PC-3 (cell line): ENCODE measurements around the gene PRKAB2. TPM values are rescaled to one million over a fixed set of nuclear protein-coding genes. Genes with fewer than 3 reads are reported as not detected.
"Not testable (repeated sequence)": the region's sequence is repeated elsewhere in the genome, so short reads cannot be mapped to it uniquely, and the experiment has no call there.

Experiments used
- ATAC-seq: fragments of 200-7000 bp; cut with Tn5 transposase; 2 replicates; pipeline ENCODE4 v1.9.1; 2020; ENCODE audit warnings: mild to moderate bottlenecking, moderate library complexity
- BruUV-seq: library from RNA; stranded (reverse); fragments of 400-500 nt; replicated peaks from 2 replicates; lab custom pipeline; 2021; lab: Mats Ljungman, UMichigan
- CTCF ChIA-PET: fragments of 300-600 bp; sonication (Branson Sonifier 250); formaldehyde crosslinking; loops from one replicate; lab custom pipeline; 2022; ENCODE audit warnings: antibody characterized with exemption; lab: Charles Lee
- POLR2A ChIA-PET: fragments of 300-600 bp; sonication (Branson Sonifier 250); formaldehyde crosslinking; loops from one replicate; lab custom pipeline; 2022; ENCODE audit warnings: antibody characterized with exemption; ENCODE audit not compliant: unreplicated experiment; lab: Charles Lee
- DNase-seq: peaks from one replicate; pipeline ENCODE4 v3.0.0-alpha.2; 2015
- H2AFZ ChIP-seq: fragments of 300-600 bp; sonication (generic); 2 replicates; pipeline ENCODE4 v1.6.0; 2016; ENCODE audit warnings: antibody characterized with exemption, low read length
- H3F3A ChIP-seq: fragments of 300-600 bp; sonication (generic); one replicate; pipeline ENCODE4 v1.6.0; 2017; ENCODE audit warnings: antibody characterized with exemption, low read length, control low read depth, mild to moderate bottlenecking; ENCODE audit not compliant: unreplicated experiment
- H3K27ac ChIP-seq: fragments of 300-600 bp; sonication (generic); 2 replicates; pipeline ENCODE4 v1.5.1; 2016; ENCODE audit warnings: mild to moderate bottlenecking, low read length
- H3K27me3 ChIP-seq: fragments of 300-600 bp; sonication (generic); 2 replicates; pipeline ENCODE4 v1.6.1; 2016; ENCODE audit warnings: low read length, mixed read lengths
- H3K36me3 ChIP-seq: fragments of 300-600 bp; sonication (generic); 2 replicates; pipeline ENCODE4 v1.6.1; 2016; ENCODE audit warnings: low read depth, mixed run types, low read length, mixed read lengths
- H3K4me1 ChIP-seq: fragments of 300-600 bp; sonication (generic); 2 replicates; pipeline ENCODE4 v1.5.1; 2016; ENCODE audit warnings: low read length; ENCODE audit not compliant: insufficient read depth
- H3K4me2 ChIP-seq: fragments of 300-600 bp; sonication (generic); 2 replicates; pipeline ENCODE4 v1.6.0; 2016; ENCODE audit warnings: low read length
- H3K4me3 ChIP-seq: fragments of 300-600 bp; sonication (generic); 2 replicates; pipeline ENCODE4 v1.5.1; 2016; ENCODE audit warnings: mild to moderate bottlenecking, low read length, mixed read lengths
- H3K79me2 ChIP-seq: fragments of 300-600 bp; sonication (generic); 2 replicates; pipeline ENCODE4 v1.6.1; 2017; ENCODE audit warnings: low read length, mixed read lengths
- H3K9ac ChIP-seq: fragments of 300-600 bp; sonication (generic); 2 replicates; pipeline ENCODE4 v1.6.0; 2016; ENCODE audit warnings: mild to moderate bottlenecking, low read length
- H3K9me2 ChIP-seq: fragments of 300-600 bp; sonication (generic); replicated peaks from 2 replicates; pipeline ENCODE4 v1.6.1; 2016; ENCODE audit warnings: mixed run types, low read length, mixed read lengths
- H3K9me3 ChIP-seq: fragments of 300-600 bp; sonication (generic); 2 replicates; pipeline ENCODE4 v1.6.1; 2016; ENCODE audit warnings: low read length, mixed read lengths
- H4K20me1 ChIP-seq: fragments of 300-600 bp; sonication (generic); 2 replicates; pipeline ENCODE4 v1.6.1; 2016; ENCODE audit warnings: low read length, mixed read lengths
- CTCF ChIP-seq: fragments of 300-600 bp; sonication (generic); conservative IDR thresholded peaks from 2 replicates; pipeline ENCODE4 v1.5.1; 2017; ENCODE audit warnings: antibody characterized with exemption, low read depth, mild to moderate bottlenecking, low read length
- EZH2 ChIP-seq: fragments of 300-600 bp; sonication (generic); IDR thresholded peaks from one replicate; pipeline ENCODE4 v1.6.1; 2017; ENCODE audit warnings: antibody characterized with exemption, mild to moderate bottlenecking, low read length; ENCODE audit not compliant: unreplicated experiment
- EZH2phosphoT487 ChIP-seq: fragments of 300-600 bp; sonication (generic); IDR thresholded peaks from 2 replicates; pipeline ENCODE4 v1.6.1; 2018; ENCODE audit warnings: mild to moderate bottlenecking, antibody characterized with exemption, low read length, borderline replicate concordance
- intact Hi-C: fragments of 100-400 bp; cut with micrococcal nuclease; formaldehyde crosslinking; loops from 2 replicates; pipeline ENCODE4 v1.9.0; 2023
- total RNA-seq: library from RNA; depleted of rRNA; stranded (reverse); fragments of >200 nt; gene quantifications from 2 replicates; pipeline ENCODE4 v1.2.3, GENCODE V29; 2014

PRKAB2 gene
- total RNA-seq, 1 experiment from 2014 or later = 16.0 TPM

GRCh38 chr1:147124266-147124665, 48.0 kb downstream of the PRKAB2 start:
- ChIA-PET CTCF (no interaction called here), POLR2A (no interaction called here)
- no peak overlapping the region for H3K27ac ChIP-seq
- H3K4me2 ChIP-seq = no peak overlapping the region
- no peak for TF ChIP-seq EZH2phosphoT487
- H3K79me2 ChIP-seq = no peaks in the 10 kb centered on the region
- BruUV-seq = no TSS peak
- no peaks in the 10 kb centered on the region for H3K9me2 ChIP-seq
- DNase-seq (no peak), ATAC-seq (no peak)
- intact Hi-C loops = no loop called here
- no peaks in the 10 kb centered on the region for H4K20me1 ChIP-seq
- no peaks in the 10 kb centered on the region for H3F3A ChIP-seq
- H2AFZ ChIP-seq = no peak overlapping the region
- peaks cover 10% of the 10 kb centered on the region for H3K4me1 ChIP-seq
- no peaks in the 10 kb centered on the region for H3K27me3 ChIP-seq
- H3K36me3 ChIP-seq = no peaks in the 10 kb centered on the region
- no peaks in the 10 kb centered on the region for H3K9me3 ChIP-seq
- no peak overlapping the region for H3K9ac ChIP-seq
- H3K4me3 ChIP-seq = no peak overlapping the region

GRCh38 chr1:147117109-147117508, 55.2 kb downstream of the PRKAB2 start:
- BruUV-seq = no TSS peak
- no peaks in the 10 kb centered on the region for H3K36me3 ChIP-seq
- ATAC-seq = no peak
- POLR2A ChIA-PET = no interaction called here
- H2AFZ ChIP-seq = no peak overlapping the region
- H3K27ac ChIP-seq = no peak overlapping the region
- intact Hi-C loops = no loop called here
- CTCF ChIA-PET = no interaction called here
- no peak overlapping the region for H3K9ac ChIP-seq
- H3F3A ChIP-seq = no peaks in the 10 kb centered on the region
- H3K9me2 ChIP-seq = no peaks in the 10 kb centered on the region
- H3K4me2 ChIP-seq = no peak overlapping the region
- H3K4me3 ChIP-seq = no peak overlapping the region
- H3K79me2 ChIP-seq = no peaks in the 10 kb centered on the region
- H3K4me1 ChIP-seq = peaks cover 15% of the 10 kb centered on the region
- no peaks in the 10 kb centered on the region for H3K9me3 ChIP-seq
- H3K27me3 ChIP-seq = no peaks in the 10 kb centered on the region
- TF ChIP-seq EZH2phosphoT487 (no peak), CTCF (no peak), EZH2 (no peak)
- no peaks in the 10 kb centered on the region for H4K20me1 ChIP-seq
- DNase-seq = no peak

- peaks cover 15% of the 10 kb centered on the region for H3K4me1 ChIP-seq
- no peak overlapping the region for H2AFZ ChIP-seq
- BruUV-seq = no TSS peak
- no peak overlapping the region for H3K27ac ChIP-seq
- POLR2A ChIA-PET = no interaction called here
- no peaks in the 10 kb centered on the region for H3K27me3 ChIP-seq
- no peaks in the 10 kb centered on the region for H3K9me2 ChIP-seq
- no peaks in the 10 kb centered on the region for H3K36me3 ChIP-seq
- no peaks in the 10 kb centered on the region for H4K20me1 ChIP-seq
- ATAC-seq (no peak), DNase-seq (no peak)
- no peak overlapping the region for H3K4me3 ChIP-seq
- H3K9ac ChIP-seq = no peak overlapping the region
- CTCF ChIA-PET = no interaction called here
- no peaks in the 10 kb centered on the region for H3K9me3 ChIP-seq
- no peaks in the 10 kb centered on the region for H3K79me2 ChIP-seq
- H3K4me2 ChIP-seq = no peak overlapping the region
- intact Hi-C loops = no loop called here
- TF ChIP-seq EZH2 = no peak
- no peak for TF ChIP-seq CTCF
- TF ChIP-seq EZH2phosphoT487 = no peak
- H3F3A ChIP-seq = no peaks in the 10 kb centered on the region
Measured at GRCh38 chr1:147115496-147115895, 56.8 kb downstream of the PRKAB2 start.

DNA sequence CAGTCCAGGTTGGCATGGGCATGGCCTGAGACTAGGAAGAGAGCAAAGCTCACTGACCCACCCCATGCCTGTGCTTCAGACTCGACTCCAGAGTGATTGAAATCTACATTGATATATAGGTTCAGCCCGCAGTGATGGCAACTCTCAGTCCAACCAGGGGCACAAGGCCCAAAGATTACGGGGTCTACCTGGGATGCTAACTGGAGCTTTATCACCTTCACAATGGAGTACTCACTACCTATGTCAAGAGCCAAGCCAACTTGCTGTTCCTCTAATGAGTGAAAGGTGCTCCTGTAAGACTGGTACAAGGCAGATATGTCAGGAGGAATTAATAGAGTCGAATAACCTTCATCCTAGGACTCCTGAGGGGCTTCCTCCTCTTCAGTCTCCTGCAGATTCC, 57.2 kb downstream of the PRKAB2 start:
- BruUV-seq, H3K4me2 ChIP-seq: not testable (repeated sequence)

GRCh38 chr1:147114353-147114752, 57.9 kb downstream of the PRKAB2 start:
- ATAC-seq, H3K4me3 ChIP-seq, H3F3A ChIP-seq, H3K79me2 ChIP-seq, H3K9me2 ChIP-seq, H4K20me1 ChIP-seq, H3K27me3 ChIP-seq, BruUV-seq, POLR2A ChIA-PET, H2AFZ ChIP-seq, intact Hi-C loops, CTCF ChIA-PET, H3K36me3 ChIP-seq, H3K9ac ChIP-seq, H3K9me3 ChIP-seq: not testable (repeated sequence)
- Histone ChIP-seq H3K27ac (peak overlapping the region; percentile 40), H3K4me1 (peaks cover 15% of the 10 kb centered on the region), H3K4me2 (peak overlapping the region; percentile 26; the same call in 1 of the 2 replicates)
- DNase-seq = peak; percentile 56

More for the DNA sequence above, 57.2 kb downstream of the PRKAB2 start:
- H3K27ac ChIP-seq, ATAC-seq, CTCF ChIA-PET, H2AFZ ChIP-seq, H3K9me2 ChIP-seq, H3K9me3 ChIP-seq, H3K9ac ChIP-seq, H3K36me3 ChIP-seq, H3K79me2 ChIP-seq, H3K27me3 ChIP-seq, intact Hi-C loops, H4K20me1 ChIP-seq, H3K4me3 ChIP-seq, POLR2A ChIA-PET, DNase-seq, H3F3A ChIP-seq: not testable (repeated sequence)
- peaks cover 15% of the 10 kb centered on the region for H3K4me1 ChIP-seq
